T-helper 22 cell (primary cell): ENCODE results near the gene TMEM8B.
"Not testable (repeated sequence)": the region's sequence is repeated elsewhere in the genome, so short reads cannot be mapped to it uniquely, and the experiment has no call there.

Experiments
- DNase-seq: peaks from one replicate; pipeline ENCODE4 v3.0.0-alpha.2; 2020; ENCODE audit warnings: low read depth

The TMEM8B gene

DNA sequence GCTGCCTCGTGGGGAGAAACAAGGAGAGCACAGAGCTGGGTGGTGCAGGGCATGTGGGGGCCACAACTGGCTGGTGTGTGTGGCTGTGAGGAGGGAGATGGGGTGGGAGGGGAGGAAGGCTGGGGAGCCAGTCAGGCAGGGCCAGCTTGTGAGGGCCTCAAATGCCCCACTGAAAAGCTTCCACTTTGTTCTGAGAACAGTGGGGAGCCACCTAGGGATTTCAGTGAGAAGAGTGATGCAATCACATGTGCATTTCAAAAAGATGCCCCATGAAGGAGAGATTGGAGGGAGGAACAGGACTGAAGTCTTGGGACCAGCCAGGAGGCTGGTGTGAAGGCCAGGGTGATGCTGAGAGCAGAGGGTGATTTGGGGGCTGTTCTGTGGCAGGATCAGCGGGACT, 39.9 kb downstream of the TMEM8B start:
- DNase-seq = no peak

DNA sequence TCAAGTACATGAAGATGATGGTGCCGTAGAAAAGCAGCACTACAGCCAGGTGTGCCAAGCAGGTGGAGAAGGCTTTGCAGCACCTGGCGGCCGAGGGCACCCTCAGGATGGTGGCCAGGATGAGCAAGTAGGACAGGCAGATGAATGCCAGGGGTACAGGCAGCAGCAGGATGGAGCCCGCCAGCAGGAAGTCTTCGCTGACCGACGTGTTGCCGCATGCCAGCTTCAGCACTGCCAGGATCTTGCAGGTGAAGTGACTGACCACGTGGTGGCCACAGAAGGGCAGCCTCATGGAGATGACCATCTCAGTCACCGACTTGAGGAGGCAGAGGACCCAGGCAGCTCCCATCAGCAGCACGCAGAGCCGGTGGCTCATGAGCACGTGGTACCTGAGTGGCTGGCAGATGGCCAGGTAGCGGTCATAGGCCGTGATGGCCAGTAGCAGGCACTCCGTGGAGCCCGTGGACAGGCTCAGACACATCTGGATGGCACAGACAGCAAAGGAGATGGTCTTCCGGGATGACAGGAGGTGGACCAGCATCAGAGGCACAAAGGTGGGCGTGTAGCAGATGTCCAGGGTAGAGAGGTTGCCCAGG, 40.7 kb downstream of the TMEM8B start:
- no peak for DNase-seq

DNA sequence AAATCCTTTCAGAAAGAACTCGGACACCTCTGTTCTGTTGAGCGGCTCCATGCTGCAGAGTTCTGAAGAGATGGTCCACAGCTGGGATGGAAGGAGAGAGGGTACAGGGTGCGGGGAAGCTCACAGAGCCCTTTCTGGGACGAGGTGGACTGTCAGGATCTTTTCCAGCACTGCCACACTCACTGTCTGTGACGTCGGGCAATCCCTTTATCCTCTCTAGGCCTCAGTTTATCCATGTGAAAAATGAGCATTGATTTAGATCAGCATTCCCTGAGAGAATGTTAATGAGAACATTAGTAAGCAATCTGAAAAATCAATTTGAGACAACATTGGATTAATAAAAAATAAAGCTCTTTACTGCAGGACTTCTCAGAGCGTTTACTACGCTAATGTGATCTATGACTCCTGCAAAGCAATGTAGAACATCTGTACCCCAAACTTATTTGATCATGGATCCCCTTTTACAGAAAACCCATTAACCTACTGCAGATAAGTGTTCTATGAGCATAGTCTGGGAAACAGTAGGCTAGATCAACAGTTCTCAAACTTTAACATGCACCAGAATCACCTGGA, 41.4 kb downstream of the TMEM8B start, which contains the start of gene OR13J1:
Gene OR13J1 (minus strand): TSS at position 51 of the 573 bp plus-strand sequence. CDS start 0 bp downstream, at position 51.
- DNase-seq = no peak

DNA sequence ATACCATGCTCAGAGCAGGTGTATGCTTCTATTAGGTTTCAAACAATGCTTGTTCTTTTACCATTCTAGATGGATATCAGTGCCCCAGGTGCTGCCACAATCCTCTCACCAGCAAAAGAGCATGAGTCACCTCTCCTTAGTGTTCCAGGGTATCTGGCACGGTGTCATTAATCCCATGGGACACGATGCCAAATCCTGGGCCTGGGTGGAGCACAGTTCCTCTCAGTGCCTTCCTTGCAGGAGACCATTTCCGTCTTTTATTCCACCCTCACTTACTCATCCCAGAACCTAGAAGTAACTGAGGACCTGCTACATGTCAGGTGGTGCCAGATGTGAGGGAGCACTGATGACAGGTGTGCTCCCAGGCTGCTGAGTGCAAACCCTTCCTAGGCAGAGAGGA, 42.5 kb downstream of the TMEM8B start:
- DNase-seq = no peak

DNA sequence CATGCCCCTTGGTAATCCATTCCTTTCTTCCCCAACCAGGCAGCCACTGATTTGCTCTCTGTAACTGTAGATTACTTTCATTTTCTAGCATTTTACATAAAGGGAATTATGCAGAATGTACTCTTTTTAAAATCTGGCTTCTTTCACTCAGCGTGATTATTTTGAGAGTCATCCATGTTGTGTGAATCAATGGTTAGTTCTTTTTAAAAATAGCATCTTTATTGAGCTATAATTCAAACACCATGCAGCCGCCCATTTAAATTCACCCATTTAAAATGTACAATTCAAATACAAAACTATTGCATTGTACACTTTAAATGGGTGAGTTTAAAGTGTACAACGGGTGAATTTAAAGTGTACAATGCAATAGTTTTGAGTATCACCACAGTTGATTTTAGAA, 43.5 kb downstream of the TMEM8B start:
- DNase-seq = no peak

DNA sequence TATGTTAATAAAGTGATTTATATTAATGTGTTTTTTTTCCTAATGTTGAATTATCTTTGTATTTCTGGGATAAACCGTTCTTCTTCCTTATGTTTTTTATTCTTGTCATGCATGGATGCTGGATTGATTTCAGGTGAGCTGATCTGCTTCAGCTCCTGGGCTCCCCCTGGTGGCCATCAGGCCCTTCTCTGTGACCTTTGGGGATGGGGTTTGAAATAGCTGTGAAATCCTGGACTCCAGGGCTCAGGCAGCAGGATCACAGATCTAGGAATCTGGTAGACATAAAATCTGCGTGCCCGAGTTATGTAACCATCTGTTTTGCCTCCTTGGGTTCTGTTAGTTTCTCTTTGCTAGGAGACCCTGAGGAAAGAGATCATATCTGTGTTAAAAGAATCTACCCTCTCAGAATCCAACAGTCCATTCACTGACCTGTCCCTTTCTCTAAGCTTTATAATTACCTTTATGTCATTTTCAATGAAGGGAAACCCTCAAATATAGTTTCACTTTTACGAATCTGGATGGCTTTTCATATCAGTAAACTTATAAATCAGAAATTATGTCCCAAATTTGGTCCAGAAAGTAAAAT, 53.3 kb downstream of the TMEM8B start:
- DNase-seq = peak; percentile 53

DNA sequence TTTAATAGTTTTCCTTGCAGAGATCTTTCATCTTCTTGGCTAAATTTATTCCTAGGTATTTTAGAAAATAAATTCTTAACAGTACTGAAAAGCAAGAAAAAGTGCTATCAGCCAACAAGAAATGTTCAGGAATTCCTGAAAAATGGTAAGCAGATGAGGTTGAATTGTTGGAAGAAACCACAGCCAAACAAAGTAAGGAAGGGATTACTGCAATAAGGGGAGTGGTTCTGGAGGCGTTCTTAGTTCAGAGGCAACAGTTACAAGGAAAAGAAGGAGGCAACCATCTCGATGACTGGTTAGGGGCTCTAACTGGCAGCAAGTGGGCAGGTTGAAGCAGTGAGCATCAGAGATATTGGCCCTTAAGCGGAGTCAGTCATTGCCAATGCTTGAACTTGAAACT, 54.0 kb downstream of the TMEM8B start:
- no peak for DNase-seq

DNA sequence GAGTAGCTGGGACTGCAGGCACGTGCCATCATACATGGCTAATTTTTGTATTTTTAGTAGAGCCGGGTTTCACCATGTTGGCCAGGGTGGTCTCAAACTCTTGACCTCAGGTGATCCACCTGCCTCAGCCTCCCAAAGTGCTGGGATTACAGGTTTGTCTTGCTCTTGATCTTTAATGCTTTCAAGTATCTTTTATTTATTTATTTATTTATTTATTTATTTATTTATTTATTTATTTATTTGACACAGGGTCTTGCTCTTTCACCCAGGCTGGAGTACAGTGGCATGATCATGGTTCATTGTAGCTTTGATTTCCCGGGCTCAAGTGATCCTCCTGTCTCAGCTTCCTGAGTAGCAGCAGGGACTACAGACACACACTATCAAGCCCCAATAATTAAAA, 55.9 kb downstream of the TMEM8B start:
- not testable (repeated sequence) for DNase-seq

DNA sequence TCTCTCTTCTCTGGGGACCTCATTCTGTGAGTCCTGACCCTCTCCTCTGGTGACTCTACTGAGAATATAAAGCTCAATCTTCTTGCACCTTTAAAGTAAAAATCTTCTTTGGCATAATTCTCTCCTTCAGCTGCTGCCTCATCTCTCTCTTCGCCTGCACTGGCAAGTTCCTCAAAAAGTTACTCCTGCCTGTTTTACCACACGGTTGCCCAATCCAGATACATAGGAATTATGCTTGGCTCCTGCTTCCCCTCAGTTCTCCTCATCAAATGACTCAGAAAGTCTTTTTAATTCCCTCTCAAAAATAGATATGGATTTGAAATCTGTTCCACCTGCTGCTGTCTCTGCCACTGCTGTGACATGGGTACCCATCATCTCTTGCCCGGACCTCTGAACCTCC, 62.6 kb downstream of the TMEM8B start:
- DNase-seq = no peak

DNA sequence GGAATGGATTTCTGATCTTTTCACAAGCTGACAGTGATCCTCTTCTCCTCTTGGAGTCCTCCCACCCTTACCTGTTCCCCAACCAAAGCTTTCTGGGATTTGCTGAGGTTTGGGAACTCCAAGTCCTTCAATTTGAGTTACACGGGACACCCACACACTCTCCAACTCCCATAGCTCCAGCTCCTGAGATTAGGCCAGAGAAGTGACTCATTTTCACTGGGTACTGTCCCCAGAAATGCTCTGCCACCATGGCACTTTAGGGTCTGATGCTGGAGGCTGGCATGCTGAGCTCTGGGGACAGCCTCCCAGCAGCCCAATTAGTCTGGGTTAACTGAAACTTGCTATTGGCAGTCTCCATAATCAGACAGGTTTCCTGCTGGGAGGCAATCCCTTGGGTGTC, 63.0 kb downstream of the TMEM8B start:
- no peak for DNase-seq

DNA sequence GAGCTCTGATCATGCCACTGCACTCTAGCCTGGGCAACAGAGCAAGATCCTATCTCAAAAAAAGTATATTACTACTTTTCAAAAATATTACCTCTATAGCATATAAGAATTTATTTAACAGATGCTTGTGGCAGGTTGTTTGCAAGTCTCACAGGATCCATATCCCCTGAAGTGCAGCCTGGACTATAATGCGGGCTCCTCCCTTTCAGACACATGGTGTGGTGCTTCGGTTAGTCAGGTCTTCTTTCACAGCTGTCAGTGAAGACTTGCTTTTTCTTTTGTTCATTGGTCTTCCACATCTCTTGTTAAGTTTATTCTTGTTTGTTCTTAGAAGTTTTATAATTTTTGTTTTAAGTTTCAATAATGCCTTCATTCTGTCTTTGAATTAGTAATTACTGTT, 67.5 kb downstream of the TMEM8B start:
- no peak for DNase-seq

DNA sequence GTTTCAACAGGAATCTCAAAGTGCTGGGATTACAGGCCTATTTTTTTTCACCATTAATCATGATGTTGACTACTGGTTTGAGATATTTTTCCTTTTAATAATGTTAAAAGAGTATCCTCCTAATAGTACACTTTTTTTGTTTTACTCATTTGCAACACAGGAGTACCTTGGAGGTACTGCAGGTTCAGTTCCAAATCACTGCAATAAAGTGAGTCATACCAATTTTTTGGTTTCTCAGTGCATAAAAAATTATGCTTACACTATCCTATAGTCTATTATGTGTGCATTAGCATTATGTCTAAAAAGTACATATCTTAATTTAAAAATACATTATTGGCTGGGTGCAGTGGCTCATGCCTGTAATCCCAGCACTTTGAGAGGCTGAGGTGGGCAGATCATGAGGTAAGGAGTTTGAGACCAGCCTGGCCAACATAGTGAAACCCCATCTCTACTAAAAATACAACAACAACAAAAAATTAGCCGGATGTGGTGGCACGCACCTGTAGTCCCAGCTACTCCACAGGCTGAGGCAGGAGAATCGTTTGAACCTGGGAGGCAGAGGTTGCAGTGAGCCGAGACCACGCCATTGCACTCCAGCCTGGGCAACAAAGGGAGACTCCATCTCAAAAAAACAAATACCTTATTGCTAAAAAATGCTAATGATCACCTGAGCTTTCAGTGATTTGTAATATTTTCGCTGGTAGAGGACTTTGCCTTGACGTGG, 68.5 kb downstream of the TMEM8B start:
- not testable (repeated sequence) for DNase-seq

DNA sequence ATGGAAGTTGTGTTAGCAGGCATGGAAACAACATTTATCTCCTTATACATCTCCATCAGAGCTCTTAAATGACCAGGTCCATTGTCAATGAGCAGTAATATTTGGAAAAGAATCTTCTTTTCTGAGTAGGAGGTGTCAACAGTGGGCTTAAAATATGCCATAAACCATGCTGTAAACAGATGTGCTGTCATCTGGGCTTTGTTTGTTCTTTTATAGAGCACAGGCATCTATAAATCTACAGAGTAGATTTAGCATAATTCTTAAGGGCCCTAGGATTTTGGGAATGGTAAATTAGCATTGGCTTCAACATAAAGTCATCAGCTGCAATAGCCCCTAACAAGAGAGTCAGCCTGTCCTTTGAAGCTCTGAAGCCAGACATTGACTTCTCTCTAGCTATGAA, 69.3 kb downstream of the TMEM8B start:
- DNase-seq = no peak

DNA sequence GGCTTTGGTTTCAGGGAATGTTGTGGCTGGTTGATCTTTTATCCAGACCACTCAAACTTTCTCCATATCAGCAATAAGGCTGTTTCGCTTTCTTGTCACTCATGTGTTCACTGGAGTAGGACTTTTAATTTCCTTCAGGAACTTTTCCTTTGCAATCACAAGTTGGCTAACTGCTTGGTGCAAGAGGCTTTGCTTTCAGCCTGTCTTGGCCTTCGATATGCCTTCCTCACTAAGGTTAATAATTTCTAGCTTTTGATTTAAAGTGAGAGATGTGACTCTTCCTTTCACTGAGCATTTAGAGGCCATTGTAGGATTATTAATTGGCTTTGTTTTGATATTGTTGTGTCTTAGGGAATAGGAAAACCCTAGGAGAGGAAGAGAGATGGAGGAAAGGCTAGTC, 70.0 kb downstream of the TMEM8B start:
- DNase-seq = no peak

DNA sequence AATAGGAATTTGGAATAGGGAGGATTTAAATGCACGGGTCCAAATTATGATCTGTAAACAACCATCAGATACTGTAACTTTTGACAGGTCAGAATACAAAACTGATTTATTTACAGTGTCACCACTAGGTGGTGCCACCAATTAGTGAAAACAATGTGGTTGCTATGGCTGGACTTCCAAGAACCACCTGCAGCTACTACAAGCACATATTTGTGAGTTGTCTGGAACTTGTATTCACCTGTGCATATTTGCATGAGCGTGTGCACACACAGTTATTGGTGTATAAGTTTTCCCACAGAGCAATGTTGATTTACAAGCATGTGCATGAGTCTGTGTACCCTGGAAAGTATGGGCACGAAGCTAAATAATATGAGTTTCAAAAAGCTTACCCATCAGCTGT, 74.0 kb downstream of the TMEM8B start:
- no peak for DNase-seq

DNA sequence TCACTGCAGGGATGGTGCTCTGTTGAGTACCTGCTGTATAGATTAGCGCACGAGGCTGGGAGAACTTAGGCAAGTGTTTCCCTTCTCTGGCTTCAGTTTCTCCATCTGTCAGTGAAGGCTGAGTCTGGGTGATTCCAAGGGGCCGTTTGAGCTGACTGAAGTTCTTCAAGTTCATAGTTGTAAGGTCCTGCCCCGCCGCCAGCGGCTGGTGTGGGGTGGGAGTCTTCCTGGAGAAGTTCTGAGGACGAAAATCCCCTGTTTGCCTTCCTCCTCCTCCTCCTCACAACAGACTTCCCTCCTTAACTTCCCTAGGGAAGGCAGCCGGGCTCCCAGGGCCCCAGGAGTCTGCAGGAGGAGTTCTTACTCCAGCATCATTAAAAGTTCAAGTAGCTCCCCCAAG, 75.3 kb downstream of the TMEM8B start:
- DNase-seq = no peak

DNA sequence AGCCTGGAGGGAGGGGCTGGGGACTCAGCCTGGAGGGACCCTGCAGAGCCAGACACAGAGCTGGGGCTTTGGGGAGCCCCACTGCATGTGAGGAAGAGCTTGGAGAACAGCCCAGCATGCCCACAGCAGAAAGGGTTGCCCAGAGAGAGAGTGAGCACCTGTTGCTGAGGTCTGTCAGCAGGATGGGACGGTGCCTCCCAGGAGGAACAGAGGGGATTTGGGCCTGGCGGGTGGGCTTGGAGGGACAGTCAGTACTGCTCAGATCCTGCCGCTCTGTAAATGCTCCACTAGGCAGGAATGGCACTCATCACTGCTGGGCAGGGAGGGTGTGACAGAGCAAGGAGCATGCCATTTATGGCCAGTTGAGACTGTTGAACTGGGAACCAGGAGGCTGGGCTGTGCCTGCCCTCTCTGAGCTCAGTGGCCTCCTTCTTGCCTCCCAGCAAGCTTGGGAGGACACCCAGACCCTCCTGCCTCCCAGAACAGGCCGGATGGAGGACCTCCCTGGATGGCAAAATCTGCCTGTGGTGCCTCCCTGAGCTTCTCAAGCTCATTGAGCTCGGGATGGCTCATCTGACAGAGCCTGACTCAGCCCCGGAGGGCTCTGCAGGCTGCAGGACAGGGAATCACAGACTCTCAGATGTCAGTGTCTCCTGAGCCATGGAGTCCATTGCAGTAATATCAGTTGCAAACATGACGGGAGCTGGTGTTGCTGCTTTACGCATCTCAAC, 76.2 kb downstream of the TMEM8B start:
- no peak for DNase-seq

DNA sequence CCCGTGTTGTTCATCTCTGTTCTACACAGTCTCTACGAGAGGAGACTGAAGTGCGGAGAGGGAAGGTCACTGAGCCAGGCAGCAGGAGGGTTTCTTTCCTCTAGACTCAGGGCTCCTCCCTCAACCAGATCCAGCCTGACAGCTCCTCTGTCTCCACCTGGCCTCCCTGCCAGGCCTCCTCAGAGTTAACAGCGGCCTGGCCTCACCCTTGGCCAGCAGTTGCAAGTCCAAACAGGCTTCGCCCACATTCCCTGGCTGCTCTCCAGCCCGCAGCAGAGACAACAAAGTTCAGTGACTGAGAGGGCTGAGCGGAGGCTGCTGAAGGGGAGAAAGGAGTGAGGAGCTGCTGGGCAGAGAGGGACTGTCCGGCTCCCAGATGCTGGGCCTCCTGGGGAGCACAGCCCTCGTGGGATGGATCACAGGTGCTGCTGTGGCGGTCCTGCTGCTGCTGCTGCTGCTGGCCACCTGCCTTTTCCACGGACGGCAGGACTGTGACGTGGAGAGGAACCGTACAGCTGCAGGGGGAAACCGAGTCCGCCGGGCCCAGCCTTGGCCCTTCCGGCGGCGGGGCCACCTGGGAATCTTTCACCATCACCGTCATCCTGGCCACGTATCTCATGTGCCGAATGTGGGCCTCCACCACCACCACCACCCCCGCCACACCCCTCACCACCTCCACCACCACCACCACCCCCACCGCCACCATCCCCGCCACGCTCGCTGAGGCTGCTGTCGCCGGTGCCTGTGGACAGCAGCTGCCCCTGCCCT, 77.1 kb downstream of the TMEM8B start, which contains the start of gene HRCT1:
Gene HRCT1 (plus strand): TSS at position 291 of the 768 bp plus-strand sequence. CDS start 86 bp downstream, at position 377.
- DNase-seq = no peak

DNA sequence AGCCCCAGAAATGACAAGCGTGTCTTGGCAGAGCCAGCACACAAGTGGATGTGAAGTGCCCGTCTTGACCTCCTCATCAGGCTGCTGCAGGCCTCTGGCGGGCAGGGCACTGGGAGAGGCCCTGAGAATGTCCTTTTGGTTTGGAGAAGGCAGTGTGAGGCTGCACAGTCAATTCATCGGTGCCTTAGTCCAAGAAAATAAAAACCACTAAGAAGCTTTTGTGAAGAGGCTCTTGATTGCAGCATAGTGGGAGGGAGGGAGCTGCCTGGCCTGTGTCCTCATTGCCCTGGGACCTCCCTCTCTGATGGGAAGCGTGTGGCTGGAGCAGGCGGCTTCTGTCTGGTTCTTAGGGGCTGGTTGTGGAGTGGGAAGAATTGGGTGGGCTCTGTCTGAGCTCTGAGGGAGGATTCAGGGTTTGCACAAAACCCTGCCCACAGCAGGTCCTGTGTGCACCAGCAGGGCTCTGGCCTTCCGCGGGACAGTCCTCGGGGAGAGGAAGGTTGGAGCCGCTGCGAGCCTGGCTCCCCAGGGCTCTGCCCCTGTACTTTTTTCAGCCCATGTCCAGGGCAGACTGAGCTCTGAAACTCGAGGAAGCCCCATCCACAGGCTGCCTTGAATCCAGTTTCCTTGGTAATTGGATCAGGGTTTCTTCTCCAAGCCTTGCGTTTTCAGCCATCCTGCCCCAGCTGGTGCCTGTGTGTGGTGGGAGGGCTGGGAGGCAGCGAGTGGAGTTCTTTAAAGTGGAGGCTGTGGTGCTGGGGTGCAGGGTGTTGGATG, 78.1 kb downstream of the TMEM8B start:
- DNase-seq = no peak

DNA sequence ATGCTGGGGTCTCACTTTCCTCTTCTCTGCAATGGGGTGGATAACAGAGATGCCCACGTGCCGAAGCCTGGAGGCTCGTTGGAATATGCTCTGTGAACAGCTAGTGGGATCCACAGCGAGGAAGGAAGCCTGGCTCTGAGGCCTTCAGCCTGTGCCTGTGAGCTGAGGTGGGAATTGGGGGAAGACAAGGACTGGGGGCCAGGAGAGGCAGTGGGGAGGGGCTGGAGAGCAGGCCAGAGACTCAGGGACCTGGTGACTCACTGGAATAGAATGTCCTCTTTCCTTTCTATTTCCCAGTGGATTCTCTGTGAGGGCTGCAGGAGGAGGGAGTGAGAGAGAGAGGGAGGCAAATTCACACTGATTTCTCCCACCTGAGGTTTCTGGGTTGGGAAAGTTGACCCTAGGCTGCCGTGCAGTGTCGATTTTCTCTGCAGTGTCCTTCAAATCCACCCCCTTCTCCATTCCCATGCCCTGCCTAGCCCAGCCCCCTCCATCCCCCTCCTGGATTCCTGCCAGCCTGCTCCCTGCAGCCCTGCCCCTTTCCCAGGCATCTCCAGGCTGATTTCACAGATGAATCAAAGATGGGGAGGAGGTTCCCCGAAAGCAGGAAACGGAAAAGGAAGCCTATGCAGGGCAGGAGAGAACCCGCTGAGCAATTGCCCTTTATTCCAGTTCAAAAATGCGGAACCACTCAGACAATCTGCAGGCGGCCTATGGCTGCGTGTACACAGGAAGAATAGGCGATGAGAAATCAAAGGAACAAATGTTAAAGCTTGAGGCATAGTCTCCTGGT, 78.9 kb downstream of the TMEM8B start:
- no peak for DNase-seq
